ENCODE data around the gene PARD3. TPM values are rescaled to one million over a fixed set of nuclear protein-coding genes. Genes with fewer than 3 reads are reported as not detected.

Gene PARD3
- total RNA-seq, 3 donors from 2014 or later, result 48.2 to 93.7 (median 60.6) TPM

DNA sequence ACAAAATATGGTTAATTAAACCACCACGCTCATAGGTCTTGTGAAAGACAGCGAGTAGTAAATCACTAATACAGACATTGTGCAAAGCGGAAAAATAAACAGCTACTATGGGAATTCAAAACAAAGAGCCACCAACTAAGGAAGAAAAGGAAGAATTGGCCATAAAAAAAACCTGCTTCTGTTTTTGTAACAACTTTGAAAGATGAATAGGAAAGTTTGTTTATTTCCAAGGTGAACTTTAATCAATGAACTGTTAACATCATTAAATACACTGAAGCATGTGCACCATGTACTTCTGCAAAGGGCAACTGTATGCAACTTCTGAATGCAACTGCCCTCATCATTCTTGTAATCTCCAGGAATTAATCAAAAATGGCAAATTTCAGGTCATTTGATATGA, 651.1 kb downstream of the PARD3 start:
- Histone ChIP-seq H3K4me3 (no peak overlapping the region), H3K9me3 (no peaks in the 10 kb centered on the region), H3K36me3 (no peaks in the 10 kb centered on the region), H3K27me3 (no peaks in the 10 kb centered on the region), H3K27ac (no peak overlapping the region), H3K4me1 (no peaks in the 10 kb centered on the region)
- no peak for DNase-seq (ENCODE audit: low spot score in 2 of 2)
- no peak for TF ChIP-seq CTCF (IDR thresholded peaks at IDR 0.05)
- intact Hi-C loops (cut with DNase I; ENCODE audit: low total_unique reads), result no loop called here

GRCh38 chr10:34163075-34163905, 651.8 kb downstream of the PARD3 start:
- H3K4me3 ChIP-seq, result no peak overlapping the region
- no peak overlapping the region for H3K27ac ChIP-seq
- no peaks in the 10 kb centered on the region for H3K9me3 ChIP-seq
- H3K4me1 ChIP-seq, result no peaks in the 10 kb centered on the region
- TF ChIP-seq POLR2A (IDR thresholded peaks at IDR 0.05) (no peak), CTCF (IDR thresholded peaks at IDR 0.05) (no peak), POLR2AphosphoS5 (IDR thresholded peaks at IDR 0.05) (no peak)
- DNase-seq (ENCODE audit: low spot score in 2 of 2), result no peak
- no peaks in the 10 kb centered on the region for H3K27me3 ChIP-seq
- H3K36me3 ChIP-seq, result no peaks in the 10 kb centered on the region
- intact Hi-C loops (cut with DNase I; ENCODE audit: low total_unique reads), result no loop called here

GRCh38 chr10:34161777-34162370, 653.2 kb downstream of the PARD3 start:
- Histone ChIP-seq H3K4me3 (no peak overlapping the region), H3K4me1 (no peaks in the 10 kb centered on the region), H3K27ac (no peak overlapping the region), H3K27me3 (no peaks in the 10 kb centered on the region), H3K9me3 (no peaks in the 10 kb centered on the region), H3K36me3 (no peaks in the 10 kb centered on the region)
- TF ChIP-seq POLR2A (IDR thresholded peaks at IDR 0.05) (no peak), CTCF (IDR thresholded peaks at IDR 0.05) (no peak), POLR2AphosphoS5 (IDR thresholded peaks at IDR 0.05) (no peak)
- no peak for DNase-seq (ENCODE audit: low spot score in 2 of 2)
- intact Hi-C loops (cut with DNase I; ENCODE audit: low total_unique reads), result no loop called here

DNA sequence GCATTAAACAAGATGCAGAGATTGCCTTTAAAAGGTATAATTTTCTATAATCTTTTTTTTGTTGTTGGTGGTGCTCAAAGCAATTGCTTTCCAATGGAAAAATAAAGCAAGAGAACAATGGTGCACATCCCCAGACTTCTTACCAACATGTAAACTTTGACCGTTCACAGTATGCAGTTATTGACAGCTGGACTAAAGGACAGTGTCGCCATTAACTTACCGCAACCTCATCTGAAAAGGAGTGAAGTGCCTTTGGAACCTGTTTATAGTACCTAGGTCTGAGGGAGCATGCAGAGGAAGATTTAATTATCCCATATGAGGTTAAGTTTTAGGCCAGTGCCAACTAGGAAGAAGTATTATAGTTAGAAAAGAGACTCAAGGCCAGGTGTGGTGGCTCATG, 654.5 kb downstream of the PARD3 start:
- DNase-seq (ENCODE audit: low spot score in 2 of 2), result no peak
- H3K27me3 ChIP-seq, result no peaks in the 10 kb centered on the region
- no peak overlapping the region for H3K4me3 ChIP-seq
- H3K36me3 ChIP-seq, result no peaks in the 10 kb centered on the region
- TF ChIP-seq POLR2AphosphoS5 (IDR thresholded peaks at IDR 0.05), result no peak
- TF ChIP-seq POLR2A (IDR thresholded peaks at IDR 0.05), result no peak
- no peak for TF ChIP-seq CTCF (IDR thresholded peaks at IDR 0.05)
- H3K9me3 ChIP-seq, result no peaks in the 10 kb centered on the region
- intact Hi-C loops (cut with DNase I; ENCODE audit: low total_unique reads), result no loop called here
- no peaks in the 10 kb centered on the region for H3K4me1 ChIP-seq
- no peak overlapping the region for H3K27ac ChIP-seq

DNA sequence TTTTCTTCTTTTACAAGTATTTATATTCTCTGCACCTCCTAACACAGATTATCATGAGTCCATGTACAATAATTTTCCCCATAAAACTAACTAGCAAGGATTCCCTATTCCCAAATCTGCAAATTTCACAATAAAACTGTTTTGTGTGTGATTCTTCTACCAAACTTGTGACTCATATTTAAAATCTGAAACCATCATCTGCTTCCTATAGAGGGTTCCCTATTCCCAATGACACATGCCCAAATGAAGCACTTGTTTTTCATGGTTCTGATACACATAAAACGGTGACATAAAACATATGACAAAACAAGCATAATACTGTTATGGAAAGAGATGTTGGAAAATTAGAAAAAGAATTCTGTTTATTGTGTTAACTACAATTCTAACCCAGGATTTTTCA, 657.6 kb downstream of the PARD3 start:
- H3K4me1 ChIP-seq, result no peaks in the 10 kb centered on the region
- intact Hi-C loops (cut with DNase I; ENCODE audit: low total_unique reads), result no loop called here

More for the DNA sequence above, 657.6 kb downstream of the PARD3 start:
- no peak for TF ChIP-seq POLR2AphosphoS5 (IDR thresholded peaks at IDR 0.05)
- no peak for TF ChIP-seq POLR2A (IDR thresholded peaks at IDR 0.05)
- TF ChIP-seq CTCF (IDR thresholded peaks at IDR 0.05), result no peak
- H3K36me3 ChIP-seq, result no peaks in the 10 kb centered on the region
- no peaks in the 10 kb centered on the region for H3K27me3 ChIP-seq
- no peak overlapping the region for H3K4me3 ChIP-seq
- H3K9me3 ChIP-seq, result no peaks in the 10 kb centered on the region
- DNase-seq (ENCODE audit: low spot score in 2 of 2), result no peak
- H3K27ac ChIP-seq, result peak overlapping the region in 1 of 2 donors; percentile 19
